NCI-H82 treated with DMSO at 0.1 percent for 48 hours (cell line): ENCODE data around the gene HBP1.
"Not testable (repeated sequence)": the region's sequence is repeated elsewhere in the genome, so short reads cannot be mapped to it uniquely, and the experiment has no call there.

Source experiments
- DNase-seq: peaks from one replicate; lab custom pipeline; 2025; ENCODE audit not compliant: unreplicated experiment; lab: John Stamatoyannopoulos, UW

Gene HBP1

DNA sequence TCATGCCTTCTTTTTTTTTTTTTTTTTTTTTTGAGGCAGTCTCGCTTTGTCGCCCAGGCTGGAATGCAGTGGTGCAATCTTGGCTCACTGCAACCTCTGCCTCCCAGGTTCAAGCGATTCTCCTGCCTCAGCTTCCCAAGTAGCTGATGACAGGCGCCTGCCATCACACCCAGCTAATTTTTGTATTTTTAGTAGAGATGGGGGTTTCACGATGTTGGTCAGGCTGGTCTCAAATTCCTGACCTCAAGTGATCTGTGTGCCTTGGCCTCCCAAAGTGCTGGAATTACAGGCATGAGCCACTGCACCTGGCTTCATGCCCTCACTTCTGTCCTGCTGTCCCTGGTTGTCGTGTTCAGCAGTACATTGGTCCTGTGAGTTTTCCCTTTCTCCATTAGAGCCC, 52.0 kb downstream of the HBP1 start:
- not testable (repeated sequence) for DNase-seq

DNA sequence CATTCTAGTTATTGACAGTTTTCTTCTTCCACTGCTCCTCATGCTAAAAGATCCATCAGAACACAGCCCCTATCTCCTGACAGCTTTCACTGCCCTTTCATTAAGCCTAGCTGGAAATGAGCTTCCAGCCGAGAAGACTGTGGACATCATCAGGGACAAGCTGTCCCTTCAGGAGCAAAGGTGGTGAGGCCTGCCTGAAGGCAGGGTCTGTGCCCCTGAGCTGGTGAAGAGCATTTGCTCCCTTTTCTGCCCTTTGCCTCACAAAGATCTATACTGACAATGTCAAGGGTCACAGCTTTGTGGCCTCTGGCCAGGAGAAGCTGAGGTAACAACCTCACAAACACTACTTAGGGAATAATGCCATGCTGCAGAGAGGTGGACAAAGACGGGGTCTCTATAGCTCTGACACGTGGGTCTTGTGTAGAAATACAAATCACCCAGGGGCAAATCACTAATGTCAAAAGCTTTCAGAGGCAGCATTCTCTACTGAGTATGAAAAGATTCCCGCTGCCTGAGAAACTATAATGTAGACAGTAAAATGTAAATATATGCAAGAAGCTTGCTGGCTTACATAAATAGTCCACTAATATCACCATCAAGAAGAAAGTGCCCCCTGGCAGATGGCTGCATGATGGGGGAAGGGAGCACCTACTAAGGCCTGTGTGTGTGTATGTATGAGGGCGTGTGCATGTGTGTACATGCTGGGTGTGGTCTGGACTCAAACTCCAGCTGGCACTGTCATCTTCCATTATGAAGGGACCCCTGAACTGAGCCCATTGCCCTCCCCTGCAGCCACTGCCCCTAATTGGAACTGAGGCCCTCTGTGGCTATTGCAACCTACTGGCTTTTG, 55.8 kb downstream of the HBP1 start:
- DNase-seq: no peak

- DNase-seq: no peak
Observed at GRCh38 chr7:107228291-107228690, 59.5 kb downstream of the HBP1 start.

DNA sequence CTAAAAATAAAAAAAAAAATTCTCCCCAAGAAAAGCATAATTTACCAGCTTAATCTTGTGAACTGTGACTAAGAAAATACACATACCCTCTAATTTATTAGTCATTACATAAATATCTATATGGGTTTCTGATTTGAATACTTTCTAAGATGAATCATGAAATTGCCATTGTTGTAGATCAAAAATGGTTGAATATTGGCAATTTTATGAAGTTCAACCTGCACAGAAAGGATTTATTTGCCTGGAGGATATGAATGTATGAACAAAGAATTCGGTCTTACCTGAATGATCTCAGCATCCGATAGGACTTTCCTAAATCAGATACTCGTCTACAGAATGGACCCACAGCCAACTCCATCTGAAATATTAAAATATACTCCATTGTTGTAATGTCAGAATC, 61.5 kb downstream of the HBP1 start:
- no peak for DNase-seq

- no peak for DNase-seq
Observed at GRCh38 chr7:107232568-107233090, 63.8 kb downstream of the HBP1 start.

DNA sequence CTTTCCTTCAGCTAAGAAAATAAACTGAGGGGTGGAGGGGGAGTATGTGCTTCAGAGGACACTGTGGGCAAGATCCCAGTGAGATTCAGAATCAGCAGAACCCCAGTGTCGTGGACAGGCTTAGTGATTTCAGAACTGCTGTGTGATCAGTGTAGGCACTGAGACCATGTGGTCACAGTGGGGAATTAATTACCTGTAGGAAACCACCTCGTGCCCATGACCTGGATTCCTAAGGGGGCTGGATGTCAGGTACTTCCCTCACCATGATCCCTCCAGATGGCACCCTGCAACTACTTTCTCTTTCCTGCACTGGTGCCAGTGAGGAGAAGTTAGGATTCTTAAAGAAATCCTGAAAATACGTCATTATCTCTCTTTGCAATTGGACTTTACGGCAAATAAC, 64.4 kb downstream of the HBP1 start:
- no peak for DNase-seq

GRCh38 chr7:107233981-107234380, 65.2 kb downstream of the HBP1 start:
- DNase-seq: no peak

DNA sequence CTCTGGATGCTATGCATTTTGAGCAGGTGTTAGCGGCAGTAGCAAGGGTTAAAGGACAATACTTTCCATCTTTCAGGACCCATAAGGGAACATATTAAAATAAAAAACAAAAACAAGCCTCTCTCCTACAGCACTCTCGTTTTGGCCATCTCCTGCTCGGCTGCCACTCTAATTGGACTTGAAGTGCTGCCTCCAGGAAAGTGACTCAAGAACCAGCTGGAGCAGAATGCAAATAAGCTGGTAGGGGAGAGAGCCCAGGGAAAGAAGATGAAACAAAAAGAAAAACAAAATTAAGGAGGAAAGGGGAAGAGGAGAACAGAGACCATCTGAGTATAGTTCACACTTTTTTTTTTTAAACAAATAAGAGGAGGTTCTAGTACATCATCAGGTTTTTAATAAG, 65.6 kb downstream of the HBP1 start:
- DNase-seq: no peak

- DNase-seq: peak; percentile 33
Observed at GRCh38 chr7:107236862-107237261, 68.1 kb downstream of the HBP1 start.

DNA sequence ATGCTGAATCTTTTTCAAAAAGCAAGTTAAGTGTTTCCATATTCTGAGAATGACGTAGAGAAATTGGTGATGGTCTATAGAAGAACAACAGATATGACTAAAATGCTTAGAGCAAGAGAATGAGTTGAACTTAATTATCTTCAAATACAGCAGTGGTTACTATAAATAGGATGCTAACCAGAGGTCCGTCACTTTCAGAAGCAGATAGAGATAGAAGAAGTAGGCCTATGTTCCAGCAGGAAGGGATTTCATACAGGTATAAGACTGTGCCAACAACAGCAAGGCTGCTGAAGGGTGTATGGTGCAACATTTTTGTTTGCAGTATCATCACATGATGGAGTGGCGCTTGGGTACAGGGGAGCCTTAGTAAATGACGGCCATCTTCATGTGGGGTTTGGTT, 68.6 kb downstream of the HBP1 start:
- DNase-seq: no peak

DNA sequence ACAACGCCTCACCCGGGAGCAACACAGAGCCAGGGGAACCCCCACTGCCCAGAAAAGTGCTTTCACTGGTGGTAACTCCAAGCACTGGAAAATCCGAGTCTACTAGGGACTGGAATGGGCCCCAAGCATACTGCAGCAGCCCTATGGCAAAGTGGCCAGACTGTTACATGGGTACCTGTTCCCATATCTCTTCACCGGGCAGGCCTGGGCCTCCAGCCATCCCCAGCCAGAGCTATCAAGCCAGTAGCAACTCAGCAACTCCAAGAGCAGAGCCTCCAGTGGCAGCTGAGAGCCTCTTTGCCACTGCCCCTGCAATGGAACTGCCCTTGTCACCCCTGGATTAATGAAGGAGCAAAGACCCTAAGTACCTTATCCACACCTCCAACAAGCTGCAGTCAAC, 73.5 kb downstream of the HBP1 start:
- no peak for DNase-seq

DNA sequence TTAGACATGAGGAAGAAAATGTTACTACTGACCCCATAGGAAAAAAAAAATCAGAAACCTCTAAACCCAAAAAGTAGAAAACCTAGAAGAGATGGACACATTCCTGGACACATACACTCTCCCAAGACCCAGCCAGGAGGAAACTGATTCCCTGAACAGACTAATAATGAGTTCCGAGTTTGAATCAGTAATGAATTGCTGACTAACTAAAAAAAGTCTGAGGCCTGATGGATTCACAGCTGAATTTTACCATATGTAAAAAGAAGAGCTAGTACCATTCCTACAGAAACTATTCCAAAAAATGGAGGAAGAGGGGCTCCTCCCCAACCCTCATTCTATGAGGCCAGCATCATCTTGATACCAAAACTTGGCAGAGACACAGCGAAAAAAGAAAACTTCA, 75.8 kb downstream of the HBP1 start:
- DNase-seq: no peak

DNA sequence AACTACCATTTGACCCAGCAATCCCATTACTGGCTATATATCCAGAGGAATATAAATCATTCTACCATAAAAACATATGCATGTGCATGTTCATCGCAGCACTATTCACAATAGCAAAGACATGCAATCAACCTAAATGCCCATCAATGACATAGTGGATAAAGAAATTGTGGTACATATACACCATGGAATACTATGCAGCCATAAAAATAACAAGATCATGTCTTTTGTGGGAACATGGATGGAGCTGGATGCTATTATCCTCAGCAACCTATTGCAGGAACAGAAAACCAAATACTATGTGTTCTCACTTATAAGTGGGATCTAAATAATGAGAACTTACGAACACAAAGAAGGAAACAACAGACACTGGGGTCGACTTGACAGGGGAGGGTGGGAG, 78.0 kb downstream of the HBP1 start:
- not testable (repeated sequence) for DNase-seq

DNA sequence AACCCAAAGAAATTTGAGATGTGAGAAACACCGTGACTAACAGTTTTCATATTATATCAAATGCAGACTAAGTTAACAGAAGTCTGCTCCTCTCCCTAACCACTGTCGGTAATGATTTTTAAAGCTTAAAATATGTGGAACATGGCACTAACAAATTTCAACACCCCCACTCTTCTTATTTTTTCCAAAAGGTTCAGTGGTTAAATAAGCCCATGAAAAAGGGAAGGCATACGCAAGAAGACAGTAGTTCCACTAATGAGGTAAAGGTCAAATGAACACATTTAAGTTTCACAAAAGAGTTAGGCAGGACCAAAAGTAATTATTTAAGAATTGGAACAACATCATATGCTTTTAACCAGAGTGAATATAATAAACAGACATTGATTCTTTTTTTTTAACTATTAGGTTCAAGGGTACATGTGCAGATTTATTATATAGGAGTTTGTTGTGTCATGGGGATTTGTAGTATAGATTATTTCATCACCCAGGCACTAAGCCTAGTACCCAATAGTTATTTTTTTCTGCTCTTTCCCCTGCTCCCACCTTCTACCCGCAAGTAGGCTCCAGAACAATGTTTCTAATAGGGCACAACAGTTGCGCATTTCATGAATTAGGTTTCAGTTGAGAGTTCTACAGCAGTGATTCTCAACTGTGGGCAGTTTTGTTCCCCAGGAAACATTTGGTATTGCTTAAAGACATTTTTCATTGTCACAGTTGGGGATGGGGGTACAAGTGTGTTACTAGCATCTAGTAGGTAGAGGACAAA, 79.9 kb downstream of the HBP1 start:
- DNase-seq: no peak

DNA sequence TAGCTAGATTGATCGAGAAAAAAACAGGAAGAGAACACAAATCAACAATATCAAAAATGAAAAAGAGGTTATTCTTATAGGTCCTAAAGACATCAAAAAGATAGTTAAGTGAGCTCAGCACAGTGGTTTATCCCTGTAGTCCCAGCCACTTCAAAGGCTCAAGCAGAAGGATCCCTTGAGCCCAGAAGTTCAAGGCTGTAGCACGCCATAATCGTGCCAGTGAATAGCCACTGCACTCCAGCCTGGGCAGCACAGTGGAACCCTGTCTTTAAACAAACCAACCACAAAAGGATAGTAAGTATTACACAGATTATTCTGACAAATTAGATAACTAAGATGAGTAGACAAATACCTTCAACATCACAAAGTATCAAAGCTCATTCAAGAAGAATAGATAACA, 83.2 kb downstream of the HBP1 start:
- no peak for DNase-seq
